GM12878 (cell line): Measurements from ENCODE around the gene TEKT1. TPM values are rescaled to one million over a fixed set of nuclear protein-coding genes. Genes with fewer than 3 reads are reported as not detected.

ENCODE experiments used
- ATAC-seq: fragments of 200-7000 bp; cut with Tn5 transposase; 3 replicates; pipeline ENCODE4 v1.9.1; 2020; ENCODE audit warnings: mild to moderate bottlenecking, moderate library complexity
- BruUV-seq: library from RNA; stranded (reverse); fragments of 400-500 nt; replicated peaks from 2 replicates; lab custom pipeline; 2021; lab: Mats Ljungman, UMichigan
- CTCF ChIA-PET: fragments of 300-600 bp; sonication (Branson Sonifier 250); formaldehyde crosslinking; extraction: SDS; loops from one replicate; lab custom pipeline; 2021; ENCODE audit warnings: inconsistent platforms; lab: Yijun Ruan, JAX
- POLR2A ChIA-PET: fragments of 350-600 bp; formaldehyde crosslinking; extraction: SDS; loops from one replicate; lab custom pipeline; 2021; ENCODE audit warnings: inconsistent platforms; lab: Charles Lee
- RAD21 ChIA-PET: fragments of 300-600 bp; sonication (Branson Sonifier 250); formaldehyde crosslinking; loops from one replicate; lab custom pipeline; 2023; ENCODE audit warnings: antibody characterized with exemption; ENCODE audit not compliant: unreplicated experiment; lab: Charles Lee
- SMC1A ChIA-PET: fragments of 300-600 bp; sonication (Branson Sonifier 250); formaldehyde crosslinking; loops from one replicate; lab custom pipeline; 2023; ENCODE audit not compliant: unreplicated experiment, uncharacterized antibody; lab: Charles Lee
- DNase-seq: peaks from one replicate; pipeline ENCODE4 v3.0.0-alpha.2; 2011; ENCODE audit warnings: low read depth, low spot score
- FAIRE-seq: peaks from 3 replicates; lab custom pipeline; 2011; peaks lifted over from hg19 to GRCh38; lab: Jason Lieb, UNC
- H2AFZ ChIP-seq: 2 replicates; pipeline ENCODE4 v1.6.0; 2011; ENCODE audit warnings: low read depth, low read length, control low read depth; ENCODE audit not compliant: control insufficient read depth
- H3K27ac ChIP-seq: 2 replicates; pipeline ENCODE4 v1.5.1; 2011; ENCODE audit warnings: control low read depth; ENCODE audit not compliant: control insufficient read depth, insufficient read depth
- H3K27me3 ChIP-seq, 2 experiments: replicated peaks in 1 of 2; 2 replicates each; pipeline versions ENCODE4 v1.6.0 to v1.6.1; 2011; ENCODE audit warnings: low read length in 1 of 2; ENCODE audit not compliant: control insufficient read depth in 2 of 2, insufficient read depth in 2 of 2
- H3K36me3 ChIP-seq, 2 experiments: 2 replicates each; pipeline ENCODE4 v1.5.1; 2011; ENCODE audit warnings: low read length in 1 of 2; ENCODE audit not compliant: control insufficient read depth in 2 of 2, insufficient read depth in 2 of 2
- H3K4me1 ChIP-seq: 2 replicates; pipeline ENCODE4 v1.6.1; 2011; ENCODE audit warnings: mild to moderate bottlenecking, low read length, moderate library complexity, mixed read lengths; ENCODE audit not compliant: control insufficient read depth, insufficient read depth
- H3K4me2 ChIP-seq: 2 replicates; pipeline ENCODE4 v1.6.0; 2011; ENCODE audit warnings: control low read depth; ENCODE audit not compliant: control insufficient read depth, insufficient read depth
- H3K4me3 ChIP-seq: fragments of 200-600 bp; sonication (generic); 2 replicates; pipeline ENCODE4 v1.5.1; 2016
- H3K79me2 ChIP-seq: 2 replicates; pipeline ENCODE4 v1.6.0; 2011; ENCODE audit warnings: low read length; ENCODE audit not compliant: control insufficient read depth, insufficient read depth
- H3K9ac ChIP-seq: 2 replicates; pipeline ENCODE4 v1.8.0; 2011; ENCODE audit warnings: low read length, control low read depth, mixed read lengths; ENCODE audit not compliant: control insufficient read depth, insufficient read depth
- H3K9me3 ChIP-seq: replicated peaks from 3 replicates; pipeline ENCODE4 v1.5.1; 2011; ENCODE audit warnings: mild to moderate bottlenecking, low read length; ENCODE audit not compliant: control insufficient read depth, insufficient read depth
- H4K20me1 ChIP-seq: 2 replicates; pipeline ENCODE4 v1.6.0; 2011; ENCODE audit not compliant: control insufficient read depth, insufficient read depth
- CBFB ChIP-seq: IDR thresholded peaks from 2 replicates; pipeline ENCODE4 v1.6.1; 2016; ENCODE audit warnings: antibody characterized with exemption, low read depth
- CHD1 ChIP-seq: IDR thresholded peaks from 2 replicates; pipeline ENCODE4 v1.6.1; 2012; ENCODE audit warnings: low read depth, low read length, improper control_type of control experiment
- CREM ChIP-seq: IDR thresholded peaks from 2 replicates; pipeline ENCODE4 v1.6.1; 2014; ENCODE audit warnings: antibody characterized with exemption, low read depth
- ETV6 ChIP-seq, 2 experiments: fragments of 450-650 bp in 1 of 2; IDR thresholded peaks in 1 of 2; conservative IDR thresholded peaks in 1 of 2; 2 replicates each; pipeline ENCODE4 v1.6.1; 2014; ENCODE audit warnings: antibody characterized with exemption in 1 of 2, borderline replicate concordance in 1 of 2, low read depth in 1 of 2, mild to moderate bottlenecking in 1 of 2, moderate library complexity in 1 of 2
- MYC ChIP-seq: IDR thresholded peaks from 2 replicates; pipeline ENCODE4 v1.6.1; 2011; ENCODE audit warnings: mild to moderate bottlenecking, low read length, moderate library complexity, inconsistent platforms; ENCODE audit not compliant: insufficient read depth, insufficient replicate concordance, insufficient read length, severe bottlenecking
- NBN ChIP-seq: fragments of 450-650 bp; IDR thresholded peaks from 2 replicates; pipeline ENCODE4 v1.6.1; 2016
- RAD51 ChIP-seq: fragments of 450-650 bp; IDR thresholded peaks from 2 replicates; pipeline ENCODE4 v1.6.1; 2016; ENCODE audit warnings: moderate library complexity, mild to moderate bottlenecking, inconsistent platforms
- SKIL ChIP-seq: fragments of 450-650 bp; IDR thresholded peaks from 2 replicates; pipeline ENCODE4 v1.6.1; 2017; ENCODE audit warnings: mild to moderate bottlenecking, low read depth, inconsistent platforms; ENCODE audit not compliant: poor library complexity, severe bottlenecking
- SREBF1 ChIP-seq: IDR thresholded peaks from 2 replicates; pipeline ENCODE4 v1.6.1; 2012; ENCODE audit warnings: mild to moderate bottlenecking, low read length
- STAT3 ChIP-seq: IDR thresholded peaks from 2 replicates; pipeline ENCODE4 v1.6.1; 2011; ENCODE audit warnings: low read depth, low read length, improper control_type of control experiment
- SUPT20H ChIP-seq: IDR thresholded peaks from 2 replicates; pipeline ENCODE4 v1.6.1; 2011; ENCODE audit warnings: low read depth, mild to moderate bottlenecking, low read length, moderate library complexity, borderline replicate concordance; ENCODE audit not compliant: control insufficient read depth
- SUZ12 ChIP-seq: fragments of 200-600 bp; sonication (generic); IDR thresholded peaks from one replicate; pipeline ENCODE4 v1.6.1; 2018; ENCODE audit warnings: antibody characterized with exemption, mild to moderate bottlenecking; ENCODE audit not compliant: unreplicated experiment
- ZSCAN29 ChIP-seq: fragments of 450-650 bp; IDR thresholded peaks from 2 replicates; pipeline ENCODE4 v1.6.1; 2017; ENCODE audit warnings: mild to moderate bottlenecking, moderate library complexity
- WGBS: methylation state at CpG from one replicate; pipeline ENCODE4 v1.1.6; 2016; ENCODE audit warnings: low lambda C conversion rate; ENCODE audit not compliant: insufficient replicate concordance, insufficient coverage; ENCODE audit errors: missing lambda C conversion rate; 5-methylcytosine and 5-hydroxymethylcytosine counted together
- in situ Hi-C: fragments of 300-500 bp; cut with MboI; formaldehyde crosslinking; loops from 9 replicates; pipeline ENCODE4 v1.14.3; 2018; ENCODE audit warnings: mixed read lengths
- intact Hi-C: fragments of 100-400 bp; cut with micrococcal nuclease; formaldehyde crosslinking; loops from one replicate; pipeline ENCODE4 v1.14.2; 2022; ENCODE audit not compliant: unreplicated experiment
- polyA plus RNA-seq, 11 experiments: library from polyadenylated mRNA; depleted of rRNA in 4 of 11; unstranded in 6 of 11; stranded (reverse) in 5 of 11; fragments of >200 nt; fragmentation: Nextera tagmentation in 4 of 11; fragmentation: Illumina TruSeq in 1 of 11; extraction: Ambion mirVana in 4 of 11; extraction: Trizol in 1 of 11; gene quantifications; 1 replicate in 1 of 11; 2 replicates in 10 of 11; pipeline versions ENCODE4 v1.2.1 to v1.2.3, GENCODE V29; 2011 to 2016; ENCODE audit warnings: inconsistent platforms in 2 of 11, missing spikeins in 2 of 11, low read depth in 1 of 11
- total RNA-seq, 4 experiments: library from RNA; depleted of rRNA in 3 of 4; stranded (reverse); fragments of >200 nt in 3 of 4; fragmentation: Illumina TruSeq in 1 of 4; extraction: Trizol in 1 of 4; gene quantifications; 2 replicates each; pipeline versions ENCODE4 v1.2.1 to v1.2.3, GENCODE V29; 2013 to 2021
- TF ChIP-seq, protein P1 (sequence below): IDR thresholded peaks from 2 replicates; pipeline ENCODE4 v1.6.1; 2011; ENCODE audit warnings: mild to moderate bottlenecking, low read depth, low read length, moderate library complexity; ENCODE audit not compliant: insufficient replicate concordance
- TF ChIP-seq, protein P2 (sequence below): fragments of 450-650 bp; IDR thresholded peaks from 2 replicates; pipeline ENCODE4 v1.6.1; 2017; ENCODE audit warnings: mild to moderate bottlenecking, moderate library complexity

The TEKT1 gene
- total and polyA plus RNA-seq, 10 of the 15 experiments (the other 5 are each of a cell fraction or from before 2014, with no cell fraction given) = not detected

DNA sequence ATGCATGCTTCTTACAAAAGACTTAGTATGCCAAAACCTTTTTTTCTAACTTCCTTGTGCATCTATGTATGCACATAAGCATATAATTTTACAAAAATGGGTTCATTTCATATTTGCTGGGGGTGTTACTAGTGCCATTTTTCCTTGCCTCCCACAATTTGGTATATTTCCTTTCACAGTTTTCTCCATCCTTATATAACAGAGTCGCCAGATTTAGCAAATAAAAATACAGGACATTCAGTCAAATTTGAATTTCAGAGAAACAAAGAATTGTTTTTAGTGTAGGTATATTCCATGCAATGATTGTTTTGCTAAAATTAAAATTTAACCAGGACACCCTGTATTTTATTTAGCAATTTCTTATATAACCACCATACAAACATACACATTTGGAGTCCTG lies 59.5 kb downstream of the TEKT1 start (continued):
- TF ChIP-seq, protein P1, sequence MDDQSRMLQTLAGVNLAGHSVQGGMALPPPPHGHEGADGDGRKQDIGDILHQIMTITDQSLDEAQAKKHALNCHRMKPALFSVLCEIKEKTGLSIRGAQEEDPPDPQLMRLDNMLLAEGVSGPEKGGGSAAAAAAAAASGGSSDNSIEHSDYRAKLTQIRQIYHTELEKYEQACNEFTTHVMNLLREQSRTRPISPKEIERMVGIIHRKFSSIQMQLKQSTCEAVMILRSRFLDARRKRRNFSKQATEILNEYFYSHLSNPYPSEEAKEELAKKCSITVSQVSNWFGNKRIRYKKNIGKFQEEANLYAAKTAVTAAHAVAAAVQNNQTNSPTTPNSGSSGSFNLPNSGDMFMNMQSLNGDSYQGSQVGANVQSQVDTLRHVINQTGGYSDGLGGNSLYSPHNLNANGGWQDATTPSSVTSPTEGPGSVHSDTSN = no peak
- TF ChIP-seq STAT3 (no peak), RAD51 (no peak), CHD1 (no peak), ZSCAN29 (no peak), CREM (no peak)
- TF ChIP-seq, protein P2, sequence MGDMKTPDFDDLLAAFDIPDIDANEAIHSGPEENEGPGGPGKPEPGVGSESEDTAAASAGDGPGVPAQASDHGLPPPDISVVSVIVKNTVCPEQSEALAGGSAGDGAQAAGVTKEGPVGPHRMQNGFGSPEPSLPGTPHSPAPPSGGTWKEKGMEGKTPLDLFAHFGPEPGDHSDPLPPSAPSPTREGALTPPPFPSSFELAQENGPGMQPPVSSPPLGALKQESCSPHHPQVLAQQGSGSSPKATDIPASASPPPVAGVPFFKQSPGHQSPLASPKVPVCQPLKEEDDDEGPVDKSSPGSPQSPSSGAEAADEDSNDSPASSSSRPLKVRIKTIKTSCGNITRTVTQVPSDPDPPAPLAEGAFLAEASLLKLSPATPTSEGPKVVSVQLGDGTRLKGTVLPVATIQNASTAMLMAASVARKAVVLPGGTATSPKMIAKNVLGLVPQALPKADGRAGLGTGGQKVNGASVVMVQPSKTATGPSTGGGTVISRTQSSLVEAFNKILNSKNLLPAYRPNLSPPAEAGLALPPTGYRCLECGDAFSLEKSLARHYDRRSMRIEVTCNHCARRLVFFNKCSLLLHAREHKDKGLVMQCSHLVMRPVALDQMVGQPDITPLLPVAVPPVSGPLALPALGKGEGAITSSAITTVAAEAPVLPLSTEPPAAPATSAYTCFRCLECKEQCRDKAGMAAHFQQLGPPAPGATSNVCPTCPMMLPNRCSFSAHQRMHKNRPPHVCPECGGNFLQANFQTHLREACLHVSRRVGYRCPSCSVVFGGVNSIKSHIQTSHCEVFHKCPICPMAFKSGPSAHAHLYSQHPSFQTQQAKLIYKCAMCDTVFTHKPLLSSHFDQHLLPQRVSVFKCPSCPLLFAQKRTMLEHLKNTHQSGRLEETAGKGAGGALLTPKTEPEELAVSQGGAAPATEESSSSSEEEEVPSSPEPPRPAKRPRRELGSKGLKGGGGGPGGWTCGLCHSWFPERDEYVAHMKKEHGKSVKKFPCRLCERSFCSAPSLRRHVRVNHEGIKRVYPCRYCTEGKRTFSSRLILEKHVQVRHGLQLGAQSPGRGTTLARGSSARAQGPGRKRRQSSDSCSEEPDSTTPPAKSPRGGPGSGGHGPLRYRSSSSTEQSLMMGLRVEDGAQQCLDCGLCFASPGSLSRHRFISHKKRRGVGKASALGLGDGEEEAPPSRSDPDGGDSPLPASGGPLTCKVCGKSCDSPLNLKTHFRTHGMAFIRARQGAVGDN = no peak

DNA sequence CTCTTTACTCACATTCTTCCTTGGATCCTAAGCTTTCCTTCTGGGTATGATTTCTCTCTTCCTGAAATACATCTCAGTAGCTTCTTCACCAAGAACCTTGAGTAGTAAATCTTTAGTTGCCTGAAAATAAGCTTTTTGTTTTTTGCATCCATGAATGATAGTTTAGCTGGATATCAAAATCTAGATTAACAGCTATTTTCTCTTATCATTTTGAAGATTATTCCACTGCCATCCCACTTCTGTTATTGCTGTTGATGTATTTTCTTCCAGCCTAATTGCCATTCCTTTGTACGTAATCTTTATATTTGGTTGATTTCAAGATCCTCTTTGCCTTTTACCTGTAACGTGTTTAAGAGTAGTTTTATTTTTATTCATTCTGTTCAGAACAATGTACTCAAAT lies 63.1 kb downstream of the TEKT1 start:
- Histone ChIP-seq H3K9me3 (peaks cover 40% of the 10 kb centered on the region), H3K27ac (no peak overlapping the region), H3K4me1 (no peaks in the 10 kb centered on the region), H4K20me1 (no peaks in the 10 kb centered on the region), H3K4me3 (no peak overlapping the region), H3K4me2 (no peak overlapping the region), H2AFZ (no peak overlapping the region), H3K36me3 (peaks cover 6 to 83% of the 10 kb centered on the region in 2 experiments), H3K79me2 (no peaks in the 10 kb centered on the region), H3K27me3 (no peaks in the 10 kb centered on the region), H3K9ac (no peak overlapping the region)
- ChIA-PET CTCF (no interaction called here), SMC1A (interaction anchor here (0.9 kb wide), 1 partner anchor 9 kb away, joined by 3 read pairs; no protein-coding TSS in a partner anchor), RAD21 (no interaction called here), POLR2A (no interaction called here)
- in situ Hi-C loops = no loop called here
- WGBS = 97% methylated on average over 2 of the region's 2 CpGs
- FAIRE-seq (no peak), DNase-seq (no peak), ATAC-seq (no peak)
- intact Hi-C loops = no loop called here
- no TSS peak for BruUV-seq
- TF ChIP-seq SKIL (no peak), ETV6 (conservative IDR thresholded peaks at IDR 0.05 in 1 of 2, IDR thresholded peaks at IDR 0.05 in 1 of 2; ENCODE audit: borderline replicate concordance in 1 of 2, low read depth in 1 of 2) (no peak), SUPT20H (no peak), SREBF1 (no peak), NBN (no peak), SUZ12 (no peak), CBFB (no peak), MYC (no peak)
